Measurements from ENCODE around the gene TNIK.

TNIK gene

GRCh38 chr3:171236265-171237008, 223.8 kb downstream of the TNIK start:
- H3K27ac ChIP-seq = no peak overlapping the region
- DNase-seq (ENCODE audit: low spot score) = no peak
- H3K4me3 ChIP-seq = no peak overlapping the region

GRCh38 chr3:171234298-171235010, 225.8 kb downstream of the TNIK start:
- H3K4me3 ChIP-seq = no peak overlapping the region
- no peak overlapping the region for H3K27ac ChIP-seq
- TF ChIP-seq CTCF (IDR thresholded peaks at IDR 0.05) = no peak
- no peak for DNase-seq (ENCODE audit: low spot score)

More at GRCh38 chr3:171236265-171237008, 223.8 kb downstream of the TNIK start:
- TF ChIP-seq CTCF (IDR thresholded peaks at IDR 0.05) = no peak

GRCh38 chr3:171231361-171231760, 228.8 kb downstream of the TNIK start:
- Histone ChIP-seq H3K27ac (no peak overlapping the region), H3K4me3 (no peak overlapping the region)
- TF ChIP-seq CTCF (IDR thresholded peaks at IDR 0.05) = no peak
- no peak for DNase-seq (ENCODE audit: low spot score)

GRCh38 chr3:171230865-171231264, 229.3 kb downstream of the TNIK start:
- DNase-seq (ENCODE audit: low spot score) = no peak
- Histone ChIP-seq H3K27ac (no peak overlapping the region), H3K4me3 (no peak overlapping the region)
- TF ChIP-seq CTCF (IDR thresholded peaks at IDR 0.05) = no peak

- Histone ChIP-seq H3K4me3 (no peak overlapping the region), H3K27ac (no peak overlapping the region)
- no peak for TF ChIP-seq CTCF (IDR thresholded peaks at IDR 0.05)
- no peak for DNase-seq (ENCODE audit: low spot score)
These were observed 231.0 kb downstream of the TNIK start for GRCh38 chr3:171229173-171229572.

- TF ChIP-seq CTCF (IDR thresholded peaks at IDR 0.05) = no peak
- H3K27ac ChIP-seq = no peak overlapping the region
- DNase-seq (ENCODE audit: low spot score) = no peak
These were observed 232.0 kb downstream of the TNIK start for GRCh38 chr3:171228240-171228639.

GRCh38 chr3:171227828-171228227, 232.4 kb downstream of the TNIK start:
- no peak overlapping the region for H3K4me3 ChIP-seq
- TF ChIP-seq CTCF (IDR thresholded peaks at IDR 0.05) = no peak
- no peak overlapping the region for H3K27ac ChIP-seq
- DNase-seq (ENCODE audit: low spot score) = no peak

More at GRCh38 chr3:171228240-171228639, 232.0 kb downstream of the TNIK start:
- no peak overlapping the region for H3K4me3 ChIP-seq

Measured in coronary artery (tissue), 2 donors.